Neutrophil (primary cell): Measurements from ENCODE around the gene IGF2.

Source experiments
- H3K27ac ChIP-seq: fragments of 200-600 bp; sonication (generic); 2 replicates; pipeline ENCODE4 v1.5.1; 2016; ENCODE audit warnings: mild to moderate bottlenecking, moderate library complexity
- H3K27me3 ChIP-seq: fragments of 200-600 bp; sonication (generic); 2 replicates; pipeline ENCODE4 v1.6.0; 2016; ENCODE audit warnings: mild to moderate bottlenecking
- H3K36me3 ChIP-seq: fragments of 200-600 bp; sonication (generic); 2 replicates; pipeline ENCODE4 v1.5.1; 2017
- H3K4me1 ChIP-seq, 2 experiments: fragments of 200-600 bp in 1 of 2; sonication (generic) in 1 of 2; 1 replicate in 1 of 2; 2 replicates in 1 of 2; pipeline versions ENCODE4 v1.5.1 to v1.6.1; 2013 to 2016; ENCODE audit warnings: low read depth in 1 of 2, low read length in 1 of 2, mild to moderate bottlenecking in 1 of 2, moderate library complexity in 1 of 2; ENCODE audit not compliant: control insufficient read depth in 1 of 2, insufficient read depth in 1 of 2
- H3K4me3 ChIP-seq, 2 experiments: fragments of 200-600 bp in 1 of 2; sonication (generic) in 1 of 2; 1 replicate in 1 of 2; 2 replicates in 1 of 2; pipeline ENCODE4 v1.5.1; 2013 to 2016; ENCODE audit warnings: low read depth in 1 of 2, low read length in 1 of 2, mild to moderate bottlenecking in 1 of 2, moderate library complexity in 1 of 2
- H3K9me3 ChIP-seq: fragments of 200-600 bp; sonication (generic); 2 replicates; pipeline ENCODE4 v1.5.1; 2016
- CTCF ChIP-seq: fragments of 200-600 bp; sonication (generic); IDR thresholded peaks from 2 replicates; pipeline ENCODE4 v1.5.1; 2016; ENCODE audit warnings: antibody characterized with exemption

Gene IGF2

GRCh38 chr11:2132874-2133240 is 6.3 kb downstream of the IGF2 start:
- Histone ChIP-seq H3K4me3 (no peak overlapping the region), H3K27me3 (peaks cover 77% of the 10 kb centered on the region), H3K27ac (no peak overlapping the region), H3K36me3 (no peaks in the 10 kb centered on the region), H3K9me3 (no peaks in the 10 kb centered on the region), H3K4me1 (no peaks in the 10 kb centered on the region)
- TF ChIP-seq CTCF, result no peak

- Histone ChIP-seq H3K4me1 (no peaks in the 10 kb centered on the region), H3K27ac (no peak overlapping the region), H3K27me3 (peaks cover 71% of the 10 kb centered on the region), H3K9me3 (no peaks in the 10 kb centered on the region), H3K4me3 (no peak overlapping the region), H3K36me3 (no peaks in the 10 kb centered on the region)
- TF ChIP-seq CTCF, result no peak
These were observed 6.9 kb downstream of the IGF2 start for GRCh38 chr11:2132246-2132645.

- TF ChIP-seq CTCF, result no peak
- Histone ChIP-seq H3K27ac (no peak overlapping the region), H3K4me1 (no peaks in the 10 kb centered on the region), H3K9me3 (no peaks in the 10 kb centered on the region), H3K4me3 (no peak overlapping the region), H3K27me3 (peaks cover 64% of the 10 kb centered on the region), H3K36me3 (no peaks in the 10 kb centered on the region)
These were observed 7.6 kb downstream of the IGF2 start for GRCh38 chr11:2131371-2132236.

- Histone ChIP-seq H3K27me3 (peaks cover 57% of the 10 kb centered on the region), H3K9me3 (no peaks in the 10 kb centered on the region), H3K27ac (no peak overlapping the region), H3K4me1 (no peaks in the 10 kb centered on the region), H3K36me3 (no peaks in the 10 kb centered on the region), H3K4me3 (no peak overlapping the region)
- no peak for TF ChIP-seq CTCF
These were observed 8.3 kb downstream of the IGF2 start for GRCh38 chr11:2130881-2131352.

- Histone ChIP-seq H3K36me3 (no peaks in the 10 kb centered on the region), H3K27ac (no peak overlapping the region), H3K9me3 (no peaks in the 10 kb centered on the region), H3K4me3 (no peak overlapping the region), H3K4me1 (no peaks in the 10 kb centered on the region), H3K27me3 (peaks cover 46% of the 10 kb centered on the region)
- no peak for TF ChIP-seq CTCF
These were observed 9.4 kb downstream of the IGF2 start for GRCh38 chr11:2129699-2130366.
